GM21786 (cell line): ENCODE measurements around the gene USP12.
A peak's percentile ranks its signal among the peaks of the same experiment; 100 is the strongest.
"Not testable (repeated sequence)": the region's sequence is repeated elsewhere in the genome, so short reads cannot be mapped to it uniquely, and the experiment has no call there.

Experiments used
- ATAC-seq: cut with Tn5 transposase; IDR thresholded peaks from one replicate; pipeline ENCODE4 v1.9.1; 2021; ENCODE audit not compliant: unreplicated experiment

Gene USP12

DNA sequence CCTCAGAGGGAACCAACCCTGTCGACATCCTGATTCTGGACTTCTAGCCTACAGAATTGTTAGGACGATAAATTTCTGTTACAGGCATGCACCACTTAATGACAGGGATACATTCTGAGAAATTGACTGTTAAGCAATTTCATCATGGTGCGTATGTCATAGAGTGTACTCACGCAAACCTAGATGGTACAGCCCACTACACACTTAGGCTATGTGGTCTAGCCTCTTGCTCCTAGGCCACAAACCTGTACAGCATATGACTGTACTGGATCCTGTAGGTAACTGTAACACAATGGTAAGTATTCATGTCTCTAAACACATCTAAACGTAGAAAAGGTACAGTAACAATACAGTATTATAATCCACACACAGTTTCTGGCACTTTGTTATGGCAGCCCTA, 13.3 kb downstream of the USP12 start:
- no peak for ATAC-seq

- no peak for ATAC-seq
Observed at GRCh38 chr13:27151798-27152599, 19.6 kb downstream of the USP12 start.

- no peak for ATAC-seq
Observed at GRCh38 chr13:27149702-27150101, 21.9 kb downstream of the USP12 start.

DNA sequence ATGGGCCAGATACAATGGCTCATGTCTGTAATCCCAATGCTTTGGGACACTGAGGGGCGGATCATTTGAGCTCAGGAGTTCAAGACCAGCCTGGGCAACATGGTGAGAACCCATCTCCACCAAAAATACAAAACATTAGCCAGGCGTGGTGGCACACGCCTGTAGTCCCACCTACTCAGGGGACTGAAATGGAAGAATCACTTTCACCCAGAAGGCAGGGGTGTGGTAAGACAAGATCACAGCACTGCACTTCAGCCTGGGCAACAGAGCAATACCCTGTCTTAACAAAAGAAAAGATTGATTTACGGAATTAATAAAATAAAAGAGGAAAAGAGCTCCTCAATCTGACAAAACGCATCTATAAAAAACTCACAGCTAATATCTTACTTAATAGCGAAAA, 22.7 kb downstream of the USP12 start:
- no peak for ATAC-seq

GRCh38 chr13:27147530-27148170, 24.0 kb downstream of the USP12 start:
- peak; percentile 63 for ATAC-seq

GRCh38 chr13:27141746-27142145, 29.9 kb downstream of the USP12 start:
- ATAC-seq = no peak

DNA sequence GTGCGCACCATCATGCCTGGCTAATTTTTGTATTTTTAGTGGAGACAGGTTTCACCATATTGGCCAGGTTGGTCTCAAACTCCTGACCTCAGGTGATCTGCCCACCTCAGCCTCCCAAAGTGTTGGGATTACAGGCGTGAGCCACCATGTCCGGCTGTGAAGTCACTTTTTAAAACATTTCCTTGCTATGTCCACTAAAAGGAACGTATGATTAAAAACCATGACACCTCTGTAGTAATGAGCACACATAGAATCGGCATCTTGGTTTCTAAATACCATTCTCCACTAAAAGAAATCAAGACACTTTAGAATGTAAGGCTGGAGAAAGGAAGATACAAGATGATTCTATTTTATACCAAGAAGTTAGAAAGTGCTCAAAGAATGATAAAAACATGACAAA, 30.5 kb downstream of the USP12 start:
- ATAC-seq = not testable (repeated sequence)

- no peak for ATAC-seq
Observed at GRCh38 chr13:27140060-27140459, 31.6 kb downstream of the USP12 start.

GRCh38 chr13:27139565-27139964, 32.0 kb downstream of the USP12 start:
- no peak for ATAC-seq

DNA sequence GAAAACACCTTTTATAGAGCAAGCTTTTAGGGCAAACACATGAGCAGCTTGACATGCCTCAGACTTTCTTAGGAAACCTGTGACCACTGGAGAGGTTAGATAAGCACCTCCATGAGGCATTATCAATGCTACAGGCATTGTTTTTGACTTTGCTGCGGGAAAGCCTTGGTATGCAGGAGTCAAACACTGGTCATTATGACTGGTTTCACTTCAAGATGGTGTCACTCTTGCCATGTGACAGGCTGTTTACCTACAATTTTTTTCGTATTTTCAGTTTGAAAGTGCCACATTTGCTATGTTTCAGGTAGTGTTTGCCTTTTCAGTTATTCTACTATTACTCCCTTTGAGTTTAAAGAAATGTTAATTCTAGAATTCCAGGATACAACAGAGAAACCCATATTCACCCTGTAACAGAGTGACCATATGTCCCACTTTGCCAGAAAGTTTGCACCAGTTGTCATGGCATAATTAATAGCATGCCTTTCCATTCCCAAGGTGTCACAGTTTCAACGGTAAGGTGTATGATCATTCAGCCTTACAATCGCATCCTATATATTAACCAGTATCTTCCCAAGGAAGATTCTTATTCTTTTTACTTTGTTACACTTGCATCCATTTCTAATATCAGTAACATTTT, 33.0 kb downstream of the USP12 start:
- ATAC-seq = no peak

- no peak for ATAC-seq
Observed at GRCh38 chr13:27137759-27138158, 33.9 kb downstream of the USP12 start.

DNA sequence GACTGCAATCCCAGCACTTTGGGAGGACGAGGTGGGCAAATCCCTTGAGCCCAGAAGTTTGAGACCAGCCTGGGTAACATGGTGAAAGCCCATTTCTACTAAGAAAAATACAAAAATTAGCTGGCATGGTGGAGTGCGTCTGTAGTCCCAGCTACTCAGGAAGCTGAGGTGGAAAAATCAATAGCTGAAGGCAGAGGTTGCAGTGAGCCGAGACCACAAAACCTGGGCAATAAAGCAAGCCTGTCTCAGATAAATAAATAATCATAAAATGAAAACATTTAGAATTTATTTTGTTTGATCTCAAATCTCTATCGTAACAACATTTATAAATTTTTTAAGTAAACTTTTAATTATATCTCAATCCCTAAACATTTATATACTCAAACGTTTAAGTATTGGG, 36.6 kb downstream of the USP12 start:
- no peak for ATAC-seq

DNA sequence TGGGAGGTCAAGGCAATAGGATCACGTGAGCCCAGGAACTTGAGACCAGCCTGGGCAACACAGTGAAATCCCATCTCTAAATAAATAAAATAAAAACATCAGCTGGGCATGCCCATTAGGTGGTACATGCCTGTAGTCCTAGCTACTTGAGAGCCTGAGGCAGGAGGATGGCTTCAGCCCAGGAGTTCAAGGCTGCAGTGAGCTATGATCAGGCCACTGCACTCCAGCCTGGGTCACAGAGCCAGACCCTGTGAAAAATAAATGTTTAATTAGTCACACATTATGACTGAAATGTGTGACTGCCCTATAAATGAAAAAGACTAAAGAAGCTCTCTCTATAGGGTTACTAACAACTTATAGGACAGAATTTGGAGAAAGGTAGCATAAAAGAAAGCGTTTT, 37.7 kb downstream of the USP12 start:
- no peak for ATAC-seq

- ATAC-seq = peak; percentile 24
Observed at GRCh38 chr13:27132538-27132937, 39.1 kb downstream of the USP12 start.

DNA sequence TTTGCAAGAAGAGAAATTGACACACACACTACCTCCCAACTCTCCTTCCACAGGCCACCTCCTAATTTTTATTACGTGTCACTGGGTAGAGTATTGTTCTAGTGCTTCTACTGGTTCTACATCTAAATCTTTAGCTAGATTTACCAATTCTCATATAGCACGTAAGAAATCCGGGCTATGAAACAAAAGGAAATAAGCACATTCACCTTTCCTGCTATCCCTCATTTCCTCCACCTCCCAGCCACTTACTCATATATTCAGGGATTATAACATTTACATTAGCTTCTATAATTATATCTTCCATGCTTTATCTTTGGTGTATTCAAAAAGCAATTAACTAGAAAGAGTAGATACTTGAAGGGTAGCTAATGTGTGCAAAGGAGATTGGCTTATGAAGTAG, 39.7 kb downstream of the USP12 start:
- no peak for ATAC-seq

- ATAC-seq = peak; percentile 88
Observed at GRCh38 chr13:27130979-27131623, 40.5 kb downstream of the USP12 start.

DNA sequence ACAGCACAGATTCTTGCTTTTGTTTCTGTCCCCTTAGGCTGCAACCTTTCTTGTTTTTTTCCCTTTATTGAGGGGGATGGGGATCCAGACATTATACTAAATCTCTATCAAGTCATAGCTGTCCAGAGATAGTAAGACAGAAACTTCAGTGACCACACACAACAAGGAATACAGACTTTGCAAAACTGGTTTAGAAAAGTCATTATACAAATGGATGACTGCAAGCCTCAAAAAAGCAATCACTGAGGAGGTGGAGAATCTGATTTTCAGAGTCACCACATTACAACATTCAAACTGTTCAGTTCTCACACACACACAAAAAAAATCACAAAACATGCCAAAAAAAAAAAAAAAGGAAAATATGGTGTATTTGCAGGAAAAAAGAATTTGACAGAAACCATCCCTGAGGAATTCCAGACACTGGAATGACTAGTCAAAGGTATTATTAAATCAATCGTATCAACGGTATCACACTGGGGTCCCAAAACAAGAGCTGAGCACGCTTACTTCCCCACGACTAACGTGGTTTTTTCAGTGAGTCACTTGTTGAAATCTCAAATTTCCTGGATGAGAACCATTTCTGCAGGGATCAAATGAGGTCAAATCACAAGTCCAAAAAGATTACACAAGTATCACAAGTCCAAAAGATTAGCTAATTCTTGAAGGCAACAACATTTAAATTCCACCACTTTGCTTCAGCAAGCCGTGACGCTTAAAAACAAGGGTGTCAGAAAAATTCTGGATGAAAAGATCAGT, 41.2 kb downstream of the USP12 start:
- ATAC-seq = no peak

GRCh38 chr13:27128825-27129627, 42.6 kb downstream of the USP12 start:
- ATAC-seq = no peak

DNA sequence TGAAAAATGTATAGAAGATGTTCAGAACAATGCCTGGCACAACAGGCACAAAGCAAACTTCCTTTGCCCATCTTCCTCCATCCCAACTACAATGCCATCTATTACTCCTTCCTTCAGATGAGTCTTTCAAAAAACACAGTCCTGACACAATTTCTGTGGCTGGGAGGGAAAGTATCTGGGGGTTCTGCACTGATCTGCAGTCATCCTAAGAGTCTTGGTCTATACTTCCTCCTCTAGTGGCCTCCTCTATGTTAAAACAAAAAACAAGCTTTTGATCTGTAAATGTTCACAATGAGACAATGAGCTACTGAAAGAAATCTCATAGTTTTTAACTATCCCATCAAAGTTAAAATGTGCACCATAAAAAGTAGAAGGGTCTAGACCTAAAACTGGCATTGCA, 44.8 kb downstream of the USP12 start:
- no peak for ATAC-seq
